K562 (cell line): ENCODE results near the gene NT5DC2. TPM values are rescaled to one million over a fixed set of nuclear protein-coding genes. Genes with fewer than 3 reads are reported as not detected.

Source experiments
- ATAC-seq: fragments of 200-7000 bp; cut with Tn5 transposase; 3 replicates; pipeline ENCODE4 v1.9.1; 2020; ENCODE audit warnings: moderate library complexity
- BruUV-seq: library from RNA; stranded (reverse); fragments of 400-500 nt; replicated peaks from 2 replicates; lab custom pipeline; 2021; lab: Mats Ljungman, UMichigan
- CTCF ChIA-PET: fragments of 300-600 bp; formaldehyde crosslinking; extraction: SDS; loops from one replicate; lab custom pipeline; 2021; ENCODE audit warnings: low intra/inter-chr PET ratio; lab: Yijun Ruan, JAX
- POLR2A ChIA-PET: fragments of 300-600, 350-650 bp; sonication (Branson Sonifier 250); formaldehyde crosslinking; extraction: SDS; loops from one replicate; lab custom pipeline; 2021; ENCODE audit warnings: antibody characterized with exemption, inconsistent platforms; lab: Yijun Ruan, JAX
- DNase-seq, 4 experiments: peaks; one replicate each; pipeline versions ENCODE4 v3.0.0 to v3.0.0-alpha.2; 2011 to 2018; ENCODE audit warnings: low spot score in 3 of 4, mixed read lengths in 3 of 4; ENCODE audit errors: extremely low read depth in 1 of 4
- FAIRE-seq: peaks from 2 replicates; lab custom pipeline; 2011; peaks lifted over from hg19 to GRCh38; lab: Jason Lieb, UNC
- H2AFZ ChIP-seq: 2 replicates; pipeline ENCODE4 v1.6.0; 2011; ENCODE audit warnings: low read depth, low read length, control low read depth, inconsistent platforms
- H3K27ac ChIP-seq: fragments of 200-600 bp; 3 replicates; pipeline ENCODE4 v1.8.0; 2011; ENCODE audit warnings: low read depth, mild to moderate bottlenecking, control low read depth, inconsistent platforms, low read length, moderate library complexity, mixed read lengths; ENCODE audit errors: extremely low read depth
- H3K27me3 ChIP-seq, 2 experiments: fragments of 300-600 bp in 1 of 2; 2 replicates in 1 of 2; 3 replicates in 1 of 2; pipeline versions ENCODE4 v1.6.0 to v1.8.0; 2011; ENCODE audit warnings: inconsistent platforms in 2 of 2, low read length in 2 of 2, mild to moderate bottlenecking in 1 of 2, mixed read lengths in 1 of 2, moderate library complexity in 1 of 2; ENCODE audit not compliant: control insufficient read depth in 2 of 2, insufficient read depth in 2 of 2
- H3K36me3 ChIP-seq: fragments of 300-600 bp; 3 replicates; pipeline ENCODE4 v1.8.0; 2011; ENCODE audit warnings: mild to moderate bottlenecking, low read length, inconsistent platforms; ENCODE audit not compliant: control insufficient read depth, insufficient read depth
- H3K4me1 ChIP-seq, 2 experiments: fragments of 200-600 bp in 1 of 2; replicated peaks in 1 of 2; 2 replicates in 1 of 2; 3 replicates in 1 of 2; pipeline versions ENCODE4 v1.5.1 to v1.8.0; 2011; ENCODE audit warnings: inconsistent platforms in 2 of 2, low read length in 2 of 2, mild to moderate bottlenecking in 1 of 2, mixed read lengths in 1 of 2, moderate library complexity in 1 of 2; ENCODE audit not compliant: control insufficient read depth in 2 of 2, insufficient read depth in 2 of 2
- H3K4me2 ChIP-seq: 2 replicates; pipeline ENCODE4 v1.6.1; 2011; ENCODE audit warnings: low read length, control low read depth, inconsistent platforms, mixed read lengths; ENCODE audit not compliant: insufficient read depth
- H3K4me3 ChIP-seq: fragments of 200-600 bp; sonication (generic), shearing (Covaris generic); 2 replicates; pipeline ENCODE4 v1.5.1; 2016; ENCODE audit warnings: control low read depth, inconsistent platforms
- H3K79me2 ChIP-seq: fragments of 200-600 bp; 3 replicates; pipeline ENCODE4 v1.8.0; 2011; ENCODE audit warnings: low read length, inconsistent platforms; ENCODE audit not compliant: control insufficient read depth, insufficient read depth
- H3K9ac ChIP-seq, 2 experiments: 2 replicates each; pipeline versions ENCODE4 v1.6.0 to v1.6.1; 2011; ENCODE audit warnings: low read depth in 2 of 2, low read length in 2 of 2, control low read depth in 1 of 2, inconsistent platforms in 1 of 2, mild to moderate bottlenecking in 1 of 2, mixed read lengths in 1 of 2; ENCODE audit not compliant: insufficient read depth in 1 of 2
- H3K9me1 ChIP-seq: one replicate; pipeline ENCODE4 v1.6.0; 2011; ENCODE audit warnings: inconsistent platforms, mild to moderate bottlenecking, low read length, moderate library complexity; ENCODE audit not compliant: control insufficient read depth, insufficient read depth
- H3K9me3 ChIP-seq: replicated peaks from 2 replicates; pipeline ENCODE4 v1.5.1; 2011; ENCODE audit warnings: low read depth, low read length, inconsistent platforms; ENCODE audit not compliant: control insufficient read depth, insufficient read depth
- H4K20me1 ChIP-seq: replicated peaks from 2 replicates; pipeline ENCODE4 v1.6.1; 2011; ENCODE audit warnings: low read length, inconsistent platforms, mixed read lengths; ENCODE audit not compliant: control insufficient read depth, insufficient read depth
- MED1 ChIP-seq: sonication (generic); formaldehyde crosslinking; IDR thresholded peaks from 2 replicates; pipeline ENCODE4 v1.8.1; 2023; ENCODE audit warnings: missing genetic modification reagents, borderline replicate concordance
- POLR2AphosphoS5 ChIP-seq: IDR thresholded peaks from 2 replicates; pipeline ENCODE4 v1.6.1; 2011; ENCODE audit warnings: mild to moderate bottlenecking, low read depth, low read length, moderate library complexity; ENCODE audit not compliant: control insufficient read depth, insufficient read depth
- RFX1 ChIP-seq: fragments of 450-650 bp; IDR thresholded peaks from 2 replicates; pipeline ENCODE4 v1.6.1; 2016; ENCODE audit warnings: mild to moderate bottlenecking, moderate library complexity
- ZNF324 ChIP-seq: fragments of 250-450 bp; sonication (Bioruptor Pico); IDR thresholded peaks from 2 replicates; pipeline ENCODE4 v1.4.0; 2020; ENCODE audit warnings: mild to moderate bottlenecking
- WGBS: fragments of 100-300 bp; shearing (Covaris generic); methylation state at CpG from one replicate; pipeline ENCODE4 v1.1.6; 2016; ENCODE audit warnings: low coverage, mixed read lengths; ENCODE audit not compliant: insufficient coverage; ENCODE audit errors: missing lambda C conversion rate; 5-methylcytosine and 5-hydroxymethylcytosine counted together
- in situ Hi-C: fragments of 300-500 bp; cut with MboI; formaldehyde crosslinking; loops from 4 replicates; pipeline ENCODE4 v1.15.0; 2018; ENCODE audit warnings: inconsistent platforms, mixed read lengths
- intact Hi-C: fragments of 100-400 bp; cut with micrococcal nuclease; formaldehyde crosslinking; loops from 2 replicates; pipeline ENCODE4 v1.14.2; 2022
- polyA plus RNA-seq, 8 experiments: library from polyadenylated mRNA; depleted of rRNA in 4 of 8; stranded (reverse) in 5 of 8; unstranded in 3 of 8; fragments of >200 nt; fragmentation: Nextera tagmentation in 2 of 8; fragmentation: Illumina TruSeq in 1 of 8; extraction: Ambion mirVana in 2 of 8; extraction: Trizol in 1 of 8; gene quantifications; 2 replicates each; pipeline versions ENCODE4 v1.2.1 to v1.2.3, GENCODE V29; 2011 to 2014; ENCODE audit warnings: inconsistent platforms in 1 of 8, missing spikeins in 1 of 8
- total RNA-seq, 7 experiments: library from RNA; depleted of rRNA in 6 of 7; stranded (reverse); fragments of >200 nt in 6 of 7; fragmentation: Illumina TruSeq in 2 of 7; extraction: Trizol in 2 of 7; gene quantifications; 2 replicates each; pipeline versions ENCODE4 v1.2.1 to v1.2.3, GENCODE V29; 2011 to 2021; ENCODE audit warnings: low replicate concordance in 1 of 7
- TF ChIP-seq, protein P1 (sequence below): fragments of 250-450 bp; sonication (Bioruptor Pico); IDR thresholded peaks from 2 replicates; pipeline ENCODE4 v1.5.1; 2021; ENCODE audit warnings: mild to moderate bottlenecking

Gene NT5DC2
- total and polyA plus RNA-seq, 9 of the 15 experiments (the other 6 are each of a cell fraction or from before 2014, with no cell fraction given), result 25.6 to 168 (median 122) TPM

DNA sequence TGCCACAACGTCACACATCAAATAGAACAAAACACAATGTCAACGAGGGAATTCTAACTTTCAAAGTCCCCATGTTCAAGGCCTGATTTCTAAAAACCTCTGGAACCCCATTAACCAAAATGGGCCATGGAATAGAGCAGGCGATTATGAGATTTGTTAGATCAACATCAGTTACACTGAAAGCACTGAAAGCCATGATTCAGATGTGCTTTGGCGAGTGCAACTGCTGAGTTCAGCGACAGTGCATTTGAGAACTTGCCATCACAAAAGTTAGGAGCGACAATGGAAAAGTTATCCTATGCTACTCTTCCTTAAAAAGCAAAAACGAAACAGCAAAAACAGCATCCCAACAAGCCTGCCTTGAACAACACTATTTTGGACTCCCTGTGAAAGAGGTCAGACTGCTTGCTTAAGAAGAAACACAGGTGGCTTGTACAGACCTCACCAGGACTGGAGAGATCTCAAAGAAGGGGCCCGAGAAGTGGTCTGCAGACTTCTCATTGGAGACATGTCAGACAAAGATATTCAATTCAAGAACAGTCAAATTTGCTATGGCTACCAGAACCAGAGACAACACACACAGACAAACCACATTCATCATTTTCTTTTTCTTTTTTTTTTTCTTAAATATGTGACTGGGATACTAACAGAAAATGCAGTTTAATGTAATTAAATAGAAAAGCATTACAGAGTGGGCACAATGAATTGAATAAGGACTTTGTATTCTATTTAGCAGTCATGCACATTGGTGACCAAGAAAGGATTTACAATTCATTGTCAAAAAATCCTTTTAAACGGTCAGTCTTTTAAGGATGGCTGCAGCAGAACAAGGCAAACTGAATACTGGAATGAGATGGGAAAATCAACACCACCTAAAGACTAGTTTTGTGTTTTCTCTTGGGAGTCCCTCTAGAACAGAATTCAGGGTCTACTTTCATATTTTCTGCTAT is 23.6 kb upstream of the NT5DC2 start (continued):
- TF ChIP-seq, protein P1, sequence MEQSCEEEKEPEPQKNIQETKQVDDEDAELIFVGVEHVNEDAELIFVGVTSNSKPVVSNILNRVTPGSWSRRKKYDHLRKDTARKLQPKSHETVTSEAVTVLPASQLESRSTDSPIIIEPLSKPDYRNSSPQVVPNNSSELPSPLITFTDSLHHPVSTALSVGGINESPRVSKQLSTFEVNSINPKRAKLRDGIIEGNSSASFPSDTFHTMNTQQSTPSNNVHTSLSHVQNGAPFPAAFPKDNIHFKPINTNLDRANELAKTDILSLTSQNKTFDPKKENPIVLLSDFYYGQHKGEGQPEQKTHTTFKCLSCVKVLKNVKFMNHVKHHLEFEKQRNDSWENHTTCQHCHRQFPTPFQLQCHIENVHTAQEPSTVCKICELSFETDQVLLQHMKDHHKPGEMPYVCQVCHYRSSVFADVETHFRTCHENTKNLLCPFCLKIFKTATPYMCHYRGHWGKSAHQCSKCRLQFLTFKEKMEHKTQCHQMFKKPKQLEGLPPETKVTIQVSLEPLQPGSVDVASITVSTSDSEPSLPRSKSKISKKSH, result no peak
- no peak for TF ChIP-seq MED1 (CRISPR knock-in tag)
- TF ChIP-seq ZNF324 (CRISPR knock-in tag), result no peak
- no peak for TF ChIP-seq RFX1

DNA sequence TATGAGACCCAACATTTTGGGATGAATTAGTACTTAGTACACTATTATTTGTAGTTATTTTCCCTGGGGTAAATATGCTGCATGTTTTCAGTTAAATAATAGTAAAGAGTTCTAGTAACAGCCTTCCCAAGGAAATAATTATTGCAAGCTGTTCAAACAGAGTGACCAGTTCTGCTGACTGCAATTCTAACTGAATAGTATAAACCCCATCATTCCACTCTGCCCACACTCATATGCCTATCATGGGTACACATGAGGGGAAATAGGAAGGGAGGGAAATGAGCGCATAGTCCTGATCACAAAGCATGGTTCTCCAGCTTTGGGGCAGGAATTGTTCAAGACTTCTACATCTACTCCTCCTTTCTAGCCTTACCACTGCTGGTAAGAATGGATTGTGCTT is 21.4 kb upstream of the NT5DC2 start:
- 0 out of 2 replicates have a peak, but pooled peaks cover 4% of the 10 kb centered on the region for H4K20me1 ChIP-seq
- H3K4me3 ChIP-seq, result no peak overlapping the region
- ATAC-seq (no peak), FAIRE-seq (no peak), DNase-seq (no peak)
- H3K9me3 ChIP-seq, result no peaks in the 10 kb centered on the region
- H3K4me2 ChIP-seq, result no peak overlapping the region
- intact Hi-C loops, result no loop called here
- in situ Hi-C loops, result no loop called here
- peaks cover 0 to 4% of the 10 kb centered on the region in 2 experiments; a peak in 2 of 5 replicates for H3K4me1 ChIP-seq
- H3K27me3 ChIP-seq, result no peaks in the 10 kb centered on the region
- ChIA-PET CTCF (no interaction called here), POLR2A (interaction anchor here (0.8 kb wide), 1 partner anchor 18 kb away, joined by 4 read pairs; no protein-coding TSS in a partner anchor)
- peaks cover 63% of the 10 kb centered on the region for H3K36me3 ChIP-seq
- no TSS peak for BruUV-seq
- no peak overlapping the region for H3K27ac ChIP-seq
- no peak overlapping the region for H3K9ac ChIP-seq
- H2AFZ ChIP-seq, result no peak overlapping the region
- H3K9me1 ChIP-seq, result no peaks in the 10 kb centered on the region
- no peak for TF ChIP-seq POLR2AphosphoS5
- H3K79me2 ChIP-seq, result no peaks in the 10 kb centered on the region
- WGBS, result 100% methylated on average over 1 of the region's 1 CpG
